ENCODE data around the gene RACGAP1.

The RACGAP1 gene

DNA sequence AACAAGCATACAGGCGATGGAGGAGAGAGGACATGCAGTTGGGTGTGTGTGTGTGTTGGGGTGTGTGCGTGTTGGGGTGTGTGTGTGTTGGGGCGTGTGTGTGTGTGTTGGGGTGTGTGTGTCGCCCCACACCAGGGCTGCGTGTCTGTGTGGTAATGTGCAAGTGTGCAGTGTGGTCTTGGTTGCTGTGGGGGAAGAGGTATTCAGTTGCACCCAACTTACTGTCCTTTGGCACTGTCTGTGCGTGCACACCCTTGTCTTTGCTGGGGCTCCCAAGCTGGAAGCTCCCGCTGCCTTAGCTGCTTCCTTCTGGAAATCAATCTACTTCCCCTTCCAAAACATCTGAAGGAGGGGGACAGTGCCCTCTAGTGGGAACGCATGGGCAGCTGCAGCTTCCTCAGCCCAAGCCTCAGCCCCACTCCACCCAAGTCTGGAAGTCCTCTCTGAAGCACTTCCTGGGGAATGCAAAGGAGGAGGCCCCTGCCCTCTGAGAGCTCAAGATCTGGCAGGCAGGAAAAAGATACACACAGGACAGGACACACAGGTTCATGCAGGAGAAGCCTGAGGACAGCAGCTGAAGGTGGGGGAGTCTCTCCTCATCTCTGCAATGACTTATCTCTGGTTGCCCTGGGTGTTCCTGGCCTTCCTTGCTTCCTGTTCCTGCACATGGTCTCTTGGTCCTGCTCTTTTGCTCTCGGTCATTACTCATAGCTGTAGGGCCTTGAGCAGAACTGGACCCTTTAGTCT lies 45.2 kb upstream of the RACGAP1 start:
- 100% methylated on average over 2 of the region's 9 CpGs for WGBS (ENCODE audit: extremely low coverage, insufficient coverage, insufficient read length)

GRCh38 chr12:50069539-50069938 lies 44.2 kb upstream of the RACGAP1 start:
- Histone ChIP-seq H3K4me1 (ENCODE audit: control insufficient read depth in 1 of 2, insufficient read depth in 2 of 2, low read length in 2 of 2) (peaks cover 2% of the 10 kb centered on the region in 2 experiments), H3K4me2 (ENCODE audit: low read length) (no peak overlapping the region), H3K9me3 (ENCODE audit: insufficient read depth, low read depth, low read length) (no peaks in the 10 kb centered on the region), H4K91ac (ENCODE audit: low read depth, low read length) (no peak overlapping the region), H2BK120ac (ENCODE audit: insufficient read depth, low read length, poor library complexity) (no peak overlapping the region), H3K23ac (ENCODE audit: low read length) (no peak overlapping the region), H4K12ac (ENCODE audit: low read depth, low read length) (no peak overlapping the region), H3K79me2 (ENCODE audit: control insufficient read depth, insufficient read depth, low read length, poor library complexity) (no peaks in the 10 kb centered on the region), H3K14ac (ENCODE audit: low read length) (no peak overlapping the region), H2BK5ac (ENCODE audit: low read depth, low read length, poor library complexity) (no peak overlapping the region), H2BK12ac (ENCODE audit: low read length) (no peak overlapping the region), H3K27me3 (ENCODE audit: insufficient read depth, low read length) (no peaks in the 10 kb centered on the region), H3K36me3 (ENCODE audit: control insufficient read depth in 1 of 2, insufficient read depth in 2 of 2, low read length in 2 of 2) (no peaks in the 10 kb centered on the region), H2AFZ (ENCODE audit: insufficient read depth, low read length, poor library complexity) (no peak overlapping the region), H3K18ac (ENCODE audit: low read length) (no peak overlapping the region), H3K79me1 (ENCODE audit: low read length) (no peaks in the 10 kb centered on the region), H3K4me3 (ENCODE audit: low read depth, low read length) (no peak overlapping the region), H2AK5ac (ENCODE audit: low read length) (no peak overlapping the region), H3K4ac (ENCODE audit: low read depth, low read length) (no peak overlapping the region), H4K8ac (ENCODE audit: low read depth, low read length) (no peak overlapping the region), H3K27ac (ENCODE audit: low read depth, low read length) (no peak overlapping the region), H3K9ac (ENCODE audit: low read length) (no peak overlapping the region)
- no CpG with 5 or more reads among the region's 3 CpGs for WGBS (ENCODE audit: extremely low coverage, insufficient coverage, insufficient read length)
- no peak for DNase-seq

More for the DNA sequence above, 45.2 kb upstream of the RACGAP1 start:
- no peak overlapping the region for H2BK5ac ChIP-seq (ENCODE audit: low read depth, low read length, poor library complexity)
- H3K23ac ChIP-seq (ENCODE audit: low read length): no peak overlapping the region
- H3K27me3 ChIP-seq (ENCODE audit: insufficient read depth, low read length): no peaks in the 10 kb centered on the region
- no peak overlapping the region for H3K27ac ChIP-seq (ENCODE audit: low read depth, low read length)
- H2BK12ac ChIP-seq (ENCODE audit: low read length): no peak overlapping the region
- H3K14ac ChIP-seq (ENCODE audit: low read length): no peak overlapping the region
- no peaks in the 10 kb centered on the region for H3K36me3 ChIP-seq (ENCODE audit: control insufficient read depth in 1 of 2, insufficient read depth in 2 of 2, low read length in 2 of 2)
- H3K4me1 ChIP-seq (ENCODE audit: control insufficient read depth in 1 of 2, insufficient read depth in 2 of 2, low read length in 2 of 2): peaks cover 2 to 4% of the 10 kb centered on the region in 2 experiments
- no peaks in the 10 kb centered on the region for H3K9me3 ChIP-seq (ENCODE audit: insufficient read depth, low read depth, low read length)
- no peak overlapping the region for H3K4me2 ChIP-seq (ENCODE audit: low read length)
- no peak overlapping the region for H4K91ac ChIP-seq (ENCODE audit: low read depth, low read length)
- H4K8ac ChIP-seq (ENCODE audit: low read depth, low read length): peak overlapping the region; percentile 35
- no peaks in the 10 kb centered on the region for H3K79me2 ChIP-seq (ENCODE audit: control insufficient read depth, insufficient read depth, low read length, poor library complexity)
- no peak overlapping the region for H2AK5ac ChIP-seq (ENCODE audit: low read length)
- no peak overlapping the region for H3K18ac ChIP-seq (ENCODE audit: low read length)
- no peaks in the 10 kb centered on the region for H3K79me1 ChIP-seq (ENCODE audit: low read length)
- no peak overlapping the region for H4K12ac ChIP-seq (ENCODE audit: low read depth, low read length)
- no peak overlapping the region for H3K9ac ChIP-seq (ENCODE audit: low read length)
- H3K4ac ChIP-seq (ENCODE audit: low read depth, low read length): no peak overlapping the region
- peak; percentile 81 to 89 for DNase-seq
- H2AFZ ChIP-seq (ENCODE audit: insufficient read depth, low read length, poor library complexity): no peak overlapping the region
- no peak overlapping the region for H2BK120ac ChIP-seq (ENCODE audit: insufficient read depth, low read length, poor library complexity)
- no peak overlapping the region for H3K4me3 ChIP-seq (ENCODE audit: low read depth, low read length)

- H2BK120ac ChIP-seq (ENCODE audit: insufficient read depth, low read length, poor library complexity): no peak overlapping the region
- no peak overlapping the region for H4K12ac ChIP-seq (ENCODE audit: low read depth, low read length)
- H4K91ac ChIP-seq (ENCODE audit: low read depth, low read length): no peak overlapping the region
- no peaks in the 10 kb centered on the region for H3K79me1 ChIP-seq (ENCODE audit: low read length)
- no peak overlapping the region for H3K14ac ChIP-seq (ENCODE audit: low read length)
- DNase-seq: no peak
- H3K27me3 ChIP-seq (ENCODE audit: insufficient read depth, low read length): no peaks in the 10 kb centered on the region
- no peak overlapping the region for H3K4me2 ChIP-seq (ENCODE audit: low read length)
- H3K27ac ChIP-seq (ENCODE audit: low read depth, low read length): no peak overlapping the region
- WGBS (ENCODE audit: extremely low coverage, insufficient coverage, insufficient read length): no CpG with 5 or more reads among the region's 5 CpGs
- H2AK5ac ChIP-seq (ENCODE audit: low read length): no peak overlapping the region
- H2BK12ac ChIP-seq (ENCODE audit: low read length): no peak overlapping the region
- no peak overlapping the region for H3K18ac ChIP-seq (ENCODE audit: low read length)
- H3K79me2 ChIP-seq (ENCODE audit: control insufficient read depth, insufficient read depth, low read length, poor library complexity): no peaks in the 10 kb centered on the region
- peaks cover 2% of the 10 kb centered on the region in 2 experiments for H3K4me1 ChIP-seq (ENCODE audit: control insufficient read depth in 1 of 2, insufficient read depth in 2 of 2, low read length in 2 of 2)
- no peak overlapping the region for H2AFZ ChIP-seq (ENCODE audit: insufficient read depth, low read length, poor library complexity)
- no peak overlapping the region for H4K8ac ChIP-seq (ENCODE audit: low read depth, low read length)
- H3K9me3 ChIP-seq (ENCODE audit: insufficient read depth, low read depth, low read length): no peaks in the 10 kb centered on the region
- no peaks in the 10 kb centered on the region for H3K36me3 ChIP-seq (ENCODE audit: control insufficient read depth in 1 of 2, insufficient read depth in 2 of 2, low read length in 2 of 2)
- H3K9ac ChIP-seq (ENCODE audit: low read length): no peak overlapping the region
- no peak overlapping the region for H3K4ac ChIP-seq (ENCODE audit: low read depth, low read length)
- no peak overlapping the region for H2BK5ac ChIP-seq (ENCODE audit: low read depth, low read length, poor library complexity)
- H3K23ac ChIP-seq (ENCODE audit: low read length): no peak overlapping the region
- H3K4me3 ChIP-seq (ENCODE audit: low read depth, low read length): no peak overlapping the region
Measured at GRCh38 chr12:50069069-50069468, 43.8 kb upstream of the RACGAP1 start.

DNA sequence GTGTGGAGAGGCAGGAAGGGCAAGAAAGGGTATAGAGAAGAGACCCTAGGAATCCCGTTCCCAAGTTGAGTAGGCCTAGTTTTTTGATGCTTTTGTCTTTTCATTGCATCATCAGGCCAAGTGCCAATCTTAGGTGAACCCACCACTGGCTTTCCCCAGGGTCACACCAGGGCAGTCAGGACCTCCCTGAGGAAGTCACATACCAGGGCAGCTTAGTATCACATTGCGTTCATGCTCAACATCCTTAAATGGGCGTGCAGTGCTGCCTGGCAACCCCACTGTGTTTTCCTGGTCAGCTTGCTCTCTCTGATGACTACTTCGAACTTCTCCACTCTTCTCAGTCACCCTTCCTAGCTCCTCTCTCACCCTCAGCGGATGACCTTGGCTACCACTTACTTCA lies 41.1 kb upstream of the RACGAP1 start:
- H3K14ac ChIP-seq (ENCODE audit: low read length): no peak overlapping the region
- no peak overlapping the region for H3K23ac ChIP-seq (ENCODE audit: low read length)
- H3K79me1 ChIP-seq (ENCODE audit: low read length): no peaks in the 10 kb centered on the region
- no peak overlapping the region for H4K91ac ChIP-seq (ENCODE audit: low read depth, low read length)
- no peak overlapping the region for H2BK12ac ChIP-seq (ENCODE audit: low read length)
- H3K36me3 ChIP-seq (ENCODE audit: control insufficient read depth in 1 of 2, insufficient read depth in 2 of 2, low read length in 2 of 2): no peaks in the 10 kb centered on the region
- H3K4me1 ChIP-seq (ENCODE audit: control insufficient read depth in 1 of 2, insufficient read depth in 2 of 2, low read length in 2 of 2): peaks cover 0 to 2% of the 10 kb centered on the region in 2 experiments
- H3K18ac ChIP-seq (ENCODE audit: low read length): no peak overlapping the region
- no peak overlapping the region for H4K8ac ChIP-seq (ENCODE audit: low read depth, low read length)
- H3K4ac ChIP-seq (ENCODE audit: low read depth, low read length): no peak overlapping the region
- no peaks in the 10 kb centered on the region for H3K79me2 ChIP-seq (ENCODE audit: control insufficient read depth, insufficient read depth, low read length, poor library complexity)
- DNase-seq: peak; percentile 87 to 91
- H3K4me2 ChIP-seq (ENCODE audit: low read length): no peak overlapping the region
- no peaks in the 10 kb centered on the region for H3K9me3 ChIP-seq (ENCODE audit: insufficient read depth, low read depth, low read length)
- no peak overlapping the region for H4K12ac ChIP-seq (ENCODE audit: low read depth, low read length)
- H2BK120ac ChIP-seq (ENCODE audit: insufficient read depth, low read length, poor library complexity): no peak overlapping the region
- no peak overlapping the region for H3K4me3 ChIP-seq (ENCODE audit: low read depth, low read length)
- H2BK5ac ChIP-seq (ENCODE audit: low read depth, low read length, poor library complexity): no peak overlapping the region
- H2AK5ac ChIP-seq (ENCODE audit: low read length): no peak overlapping the region
- no peaks in the 10 kb centered on the region for H3K27me3 ChIP-seq (ENCODE audit: insufficient read depth, low read length)
- no peak overlapping the region for H2AFZ ChIP-seq (ENCODE audit: insufficient read depth, low read length, poor library complexity)
- WGBS (ENCODE audit: extremely low coverage, insufficient coverage, insufficient read length): no CpG with 5 or more reads among the region's 5 CpGs
- no peak overlapping the region for H3K9ac ChIP-seq (ENCODE audit: low read length)
- no peak overlapping the region for H3K27ac ChIP-seq (ENCODE audit: low read depth, low read length)

Data from trophoblast cell (in vitro differentiated cells and primary cell).